Stimulated activated CD8-positive, alpha-beta memory T cell treated with anti-CD3 and anti-CD28 coated beads, Interleukin-2, amount 100 ng/mL, for 48 hours (primary cell): ENCODE results near the gene LIPG.

Source experiments
- DNase-seq, 2 donors: peaks; one replicate each; pipeline ENCODE4 v3.0.0-alpha.2; 2020; ENCODE audit warnings: low read depth in 2 of 2

LIPG gene

GRCh38 chr18:49638891-49639557, 77.2 kb downstream of the LIPG start:
- DNase-seq: no peak

- DNase-seq: no peak
Observed at GRCh38 chr18:49639643-49640391, 78.0 kb downstream of the LIPG start.

GRCh38 chr18:49640741-49641140, 78.9 kb downstream of the LIPG start:
- DNase-seq: no peak

- no peak for DNase-seq
Observed at GRCh38 chr18:49645196-49645595, 83.3 kb downstream of the LIPG start.

GRCh38 chr18:49645841-49646351, 84.0 kb downstream of the LIPG start:
- no peak for DNase-seq

- DNase-seq: no peak
Observed at GRCh38 chr18:49646873-49647272, 85.0 kb downstream of the LIPG start.

GRCh38 chr18:49647496-49648168, 85.8 kb downstream of the LIPG start:
- no peak for DNase-seq

- DNase-seq: no peak
Observed at GRCh38 chr18:49648326-49648725, 86.5 kb downstream of the LIPG start.
